DND-41 (cell line): Measurements from ENCODE around the gene SMAP2.

Experiments used
- ATAC-seq: fragments of 200-7000 bp; cut with Tn5 transposase; 3 replicates; pipeline ENCODE4 v1.9.1; 2021; ENCODE audit warnings: low read depth; ENCODE audit not compliant: insufficient read depth
- DNase-seq: peaks from one replicate; pipeline ENCODE4 v3.0.0-alpha.2; 2020
- H2AFZ ChIP-seq: 2 replicates; pipeline ENCODE4 v1.6.0; 2012; ENCODE audit warnings: low read depth, low read length
- H3K27ac ChIP-seq: 2 replicates; pipeline ENCODE4 v1.5.1; 2012; ENCODE audit warnings: low read length, inconsistent platforms
- H3K27me3 ChIP-seq: fragments of 200-600 bp; sonication (generic); 2 replicates; pipeline ENCODE4 v1.6.0; 2012; ENCODE audit warnings: low read length, mild to moderate bottlenecking, inconsistent platforms; ENCODE audit not compliant: insufficient read depth, poor library complexity
- H3K36me3 ChIP-seq: 2 replicates; pipeline ENCODE4 v1.5.1; 2012; ENCODE audit warnings: low read length, inconsistent platforms; ENCODE audit not compliant: insufficient read depth
- H3K4me1 ChIP-seq: 2 replicates; pipeline ENCODE4 v1.5.1; 2012; ENCODE audit warnings: mild to moderate bottlenecking, low read length; ENCODE audit not compliant: insufficient read depth
- H3K4me2 ChIP-seq: 2 replicates; pipeline ENCODE4 v1.6.0; 2012; ENCODE audit warnings: mild to moderate bottlenecking, moderate library complexity, low read length, inconsistent platforms; ENCODE audit not compliant: insufficient read depth
- H3K4me3 ChIP-seq, 2 experiments: fragments of 200-600 bp in 1 of 2; shearing (Covaris generic) in 1 of 2; 2 replicates each; pipeline ENCODE4 v1.5.1; 2012 to 2016; ENCODE audit warnings: inconsistent platforms in 2 of 2, low read length in 2 of 2, mild to moderate bottlenecking in 2 of 2, low read depth in 1 of 2, moderate library complexity in 1 of 2
- H3K79me2 ChIP-seq: 2 replicates; pipeline ENCODE4 v1.6.0; 2012; ENCODE audit warnings: low read length, inconsistent platforms; ENCODE audit not compliant: insufficient read depth
- H3K9ac ChIP-seq: 2 replicates; pipeline ENCODE4 v1.6.0; 2012; ENCODE audit warnings: low read depth, mild to moderate bottlenecking, inconsistent platforms, low read length, moderate library complexity
- H3K9me3 ChIP-seq: 2 replicates; pipeline ENCODE4 v1.5.1; 2012; ENCODE audit warnings: low read length, moderate library complexity, mild to moderate bottlenecking, inconsistent platforms; ENCODE audit not compliant: insufficient read depth, severe bottlenecking
- H4K20me1 ChIP-seq: 2 replicates; pipeline ENCODE4 v1.6.0; 2012; ENCODE audit warnings: low read length; ENCODE audit not compliant: insufficient read depth
- CTCF ChIP-seq: IDR thresholded peaks from 2 replicates; pipeline ENCODE4 v1.5.1; 2012; ENCODE audit warnings: borderline replicate concordance, low read length, moderate library complexity, mild to moderate bottlenecking; ENCODE audit not compliant: poor library complexity, severe bottlenecking; ENCODE audit errors: extremely low read depth
- EZH2 ChIP-seq: IDR thresholded peaks from 3 replicates; pipeline ENCODE4 v1.6.1; 2012; ENCODE audit warnings: borderline replicate concordance, low read depth, mild to moderate bottlenecking, moderate library complexity, low read length, inconsistent platforms; ENCODE audit not compliant: severe bottlenecking

The SMAP2 gene

GRCh38 chr1:40399984-40400704, 26.6 kb downstream of the SMAP2 start:
- no peak overlapping the region for H3K4me3 ChIP-seq
- no peak for DNase-seq
- H3K9ac ChIP-seq, result no peak overlapping the region
- H3K79me2 ChIP-seq, result peaks cover 5% of the 10 kb centered on the region; the same call in 1 of the 2 replicates
- no peak for ATAC-seq
- no peaks in the 10 kb centered on the region for H3K36me3 ChIP-seq
- no peak overlapping the region for H2AFZ ChIP-seq
- no peaks in the 10 kb centered on the region for H3K9me3 ChIP-seq
- H3K27me3 ChIP-seq, result no peaks in the 10 kb centered on the region
- no peak overlapping the region for H3K27ac ChIP-seq
- TF ChIP-seq EZH2 (no peak), CTCF (no peak)
- H4K20me1 ChIP-seq, result peaks cover 11% of the 10 kb centered on the region; the same call in 1 of the 2 replicates
- no peak overlapping the region for H3K4me2 ChIP-seq
- no peaks in the 10 kb centered on the region for H3K4me1 ChIP-seq

- Histone ChIP-seq H3K4me2 (no peak overlapping the region), H3K27ac (no peak overlapping the region), H3K4me1 (no peaks in the 10 kb centered on the region), H3K9ac (no peak overlapping the region), H3K4me3 (no peak overlapping the region), H4K20me1 (peaks cover 8% of the 10 kb centered on the region; the same call in 1 of the 2 replicates), H3K79me2 (peaks cover 8% of the 10 kb centered on the region; the same call in 1 of the 2 replicates), H3K27me3 (no peaks in the 10 kb centered on the region), H3K9me3 (no peaks in the 10 kb centered on the region), H2AFZ (no peak overlapping the region), H3K36me3 (no peaks in the 10 kb centered on the region)
- no peak for TF ChIP-seq EZH2
- TF ChIP-seq CTCF, result no peak
- no peak for DNase-seq
- ATAC-seq, result no peak
These were observed 28.1 kb downstream of the SMAP2 start for GRCh38 chr1:40401473-40402201.

DNA sequence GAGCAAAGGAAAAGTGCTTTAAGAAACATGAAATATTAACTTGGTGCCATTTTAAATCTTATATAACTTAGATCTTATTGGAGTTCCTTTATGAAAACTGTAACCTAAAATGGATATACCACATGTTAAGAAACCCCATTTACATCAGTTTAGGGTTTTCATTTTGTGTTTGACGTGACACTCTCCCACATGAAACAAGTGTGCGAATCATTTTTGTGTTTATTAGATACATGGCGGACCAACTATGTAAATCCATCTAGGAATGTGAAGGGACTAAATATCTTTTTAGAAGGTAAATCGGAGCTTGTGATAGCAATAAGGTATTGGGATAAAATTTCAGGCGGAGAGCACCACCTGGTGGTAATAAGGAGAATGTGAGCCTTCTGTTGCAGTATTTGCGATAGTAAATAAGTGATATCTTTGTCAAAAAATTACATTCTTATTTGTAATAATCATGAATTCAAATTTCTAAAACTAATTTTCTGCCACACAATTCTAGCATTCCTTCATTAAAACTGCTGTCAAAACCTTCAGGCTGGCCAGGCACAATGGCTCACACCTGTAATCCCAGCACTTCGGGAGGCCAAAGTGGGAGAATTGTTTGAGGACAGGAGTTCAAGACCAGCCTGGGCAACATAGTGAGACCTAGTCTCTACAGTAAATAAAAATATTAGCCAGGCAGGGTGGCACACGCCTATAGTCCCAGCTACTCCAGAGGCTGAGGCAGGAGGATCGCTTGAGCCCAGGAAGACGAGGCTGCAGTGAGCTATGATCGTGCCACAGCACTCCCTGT, 31.3 kb downstream of the SMAP2 start:
- ATAC-seq, result peak; percentile 63; the same call in 2 of the 3 replicates

More for the DNA sequence above, 31.3 kb downstream of the SMAP2 start:
- TF ChIP-seq EZH2 (no peak), CTCF (peak; percentile 86)
- no peaks in the 10 kb centered on the region for H3K9me3 ChIP-seq
- no peak overlapping the region for H2AFZ ChIP-seq
- H3K36me3 ChIP-seq, result peaks cover 8% of the 10 kb centered on the region; the same call in 1 of the 2 replicates
- no peak overlapping the region for H3K4me2 ChIP-seq
- H3K4me3 ChIP-seq, result no peak overlapping the region
- peaks cover 4% of the 10 kb centered on the region; the same call in 1 of the 2 replicates for H4K20me1 ChIP-seq
- no peaks in the 10 kb centered on the region for H3K27me3 ChIP-seq
- no peak overlapping the region for H3K27ac ChIP-seq
- peak; percentile 39 for DNase-seq
- peaks cover 8% of the 10 kb centered on the region; the same call in 1 of the 2 replicates for H3K79me2 ChIP-seq
- no peak overlapping the region for H3K9ac ChIP-seq
- H3K4me1 ChIP-seq, result no peaks in the 10 kb centered on the region
